Astrocyte of the cerebellum (primary cell): Measurements from ENCODE around the gene CLPSL2.

ENCODE experiments used
- DNase-seq: peaks from one replicate; pipeline ENCODE4 v3.0.0-alpha.2; 2011; ENCODE audit warnings: low read depth
- H3K4me3 ChIP-seq: 2 replicates; pipeline ENCODE4 v1.5.1; 2011; ENCODE audit warnings: mild to moderate bottlenecking, low read depth, low read length, moderate library complexity
- CTCF ChIP-seq: IDR thresholded peaks from 2 replicates; pipeline ENCODE4 v1.5.1; 2012; ENCODE audit warnings: low read length, low read depth, moderate library complexity, mild to moderate bottlenecking; ENCODE audit errors: missing control alignments
- in situ Hi-C: cut with HindIII; loops from 2 replicates; pipeline ENCODE4 v1.10.0; 2017; ENCODE audit warnings: low sequenced_read_pairs

Gene CLPSL2

GRCh38 chr6:35775031-35775430 is 1.4 kb upstream of the CLPSL2 start:
- no peak overlapping the region for H3K4me3 ChIP-seq
- in situ Hi-C loops: no loop called here
- DNase-seq: peak; percentile 4
- no peak for TF ChIP-seq CTCF

- in situ Hi-C loops: no loop called here
- H3K4me3 ChIP-seq: no peak overlapping the region
- no peak for DNase-seq
- TF ChIP-seq CTCF: no peak
Measured at GRCh38 chr6:35777356-35778102, 1.1 kb downstream of the CLPSL2 start.

- in situ Hi-C loops: no loop called here
- H3K4me3 ChIP-seq: no peak overlapping the region
- no peak for DNase-seq
- TF ChIP-seq CTCF: no peak
Measured at GRCh38 chr6:35778437-35778836, 2.0 kb downstream of the CLPSL2 start.

- H3K4me3 ChIP-seq: no peak within 1 kb of the TSS
- TF ChIP-seq CTCF: no peak
- in situ Hi-C loops: no loop called here
Measured at GRCh38 chr6:35780719-35781118, 4.3 kb downstream of the CLPSL2 start, which contains the start of gene CLPSL1. Gene CLPSL1 (plus strand): TSS chr6:35781019. CDS start chr6:35781111, 92 bp downstream.

GRCh38 chr6:35781290-35781689 is 4.9 kb downstream of the CLPSL2 start:
- no peak for DNase-seq
- H3K4me3 ChIP-seq: no peak overlapping the region
- TF ChIP-seq CTCF: no peak
- in situ Hi-C loops: no loop called here

More at GRCh38 chr6:35780719-35781118, 4.3 kb downstream of the CLPSL2 start, which contains the start of gene CLPSL1:
- no peak for DNase-seq

- TF ChIP-seq CTCF: no peak
- no peak overlapping the region for H3K4me3 ChIP-seq
- no peak for DNase-seq
- in situ Hi-C loops: no loop called here
Measured at GRCh38 chr6:35782424-35782823, 6.0 kb downstream of the CLPSL2 start.

- no peak overlapping the region for H3K4me3 ChIP-seq
- in situ Hi-C loops: no loop called here
- no peak for TF ChIP-seq CTCF
- DNase-seq: no peak
Measured at GRCh38 chr6:35784200-35784599, 7.8 kb downstream of the CLPSL2 start.
